Measurements from ENCODE around the gene KCNH1. TPM values are rescaled to one million over a fixed set of nuclear protein-coding genes. Genes with fewer than 3 reads are reported as not detected.

The KCNH1 gene
- total and polyA plus RNA-seq, 2 experiments from 2014 or later: 0.28 TPM; not detected in 1

DNA sequence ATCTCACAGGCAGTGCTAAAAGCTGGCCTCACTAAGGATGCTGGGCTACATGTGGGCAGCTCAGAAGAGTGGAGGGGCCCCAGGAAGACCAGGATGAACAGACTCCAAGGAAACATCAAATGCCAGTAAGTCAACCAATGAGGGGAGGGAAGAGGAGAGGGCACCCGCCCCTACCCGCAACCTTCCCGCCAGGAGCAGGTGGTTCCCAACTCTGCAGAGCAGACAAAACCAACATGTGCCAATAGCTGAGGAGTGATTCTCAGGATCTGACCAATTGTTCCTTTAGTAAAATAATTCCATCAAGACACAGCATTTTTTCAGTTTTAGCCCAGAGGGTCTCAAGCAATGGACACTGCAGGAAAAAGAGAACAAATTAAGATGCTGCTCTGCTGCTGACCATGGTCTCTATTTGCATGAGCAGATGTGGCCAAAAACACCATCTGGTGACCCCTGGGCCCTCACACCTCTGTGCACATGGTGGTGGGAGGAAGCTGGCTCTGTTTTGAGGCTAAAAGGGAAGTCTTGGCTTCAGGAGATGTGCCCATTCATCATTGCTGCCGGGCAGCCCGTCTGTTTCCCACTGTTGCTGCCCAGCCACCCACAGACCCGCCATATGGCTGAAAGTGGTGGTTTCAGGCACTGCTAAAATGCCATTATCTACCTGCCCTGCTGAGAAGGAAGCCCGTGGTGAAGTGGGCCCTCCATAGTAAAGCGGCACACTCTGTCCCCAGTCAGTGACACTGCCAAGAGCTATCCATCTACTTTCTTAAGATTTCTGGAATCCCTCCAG is 231.8 kb downstream of the KCNH1 start:
- no peaks in the 10 kb centered on the region for H3F3A ChIP-seq (replicated peaks; ENCODE audit: low read depth)
- H3K9me2 ChIP-seq (ENCODE audit: insufficient read depth): no peaks in the 10 kb centered on the region
- H3K27me3 ChIP-seq (ENCODE audit: insufficient read depth): no peaks in the 10 kb centered on the region
- Mint-ChIP-seq H3K9me3 (no peaks in the 10 kb centered on the region; the same call in 2 of the 3 replicates), H3K27ac (no peak overlapping the region), H3K36me3 (ENCODE audit: low read depth) (no peaks in the 10 kb centered on the region), H3K4me3 (no peak overlapping the region), H3K4me1 (no peaks in the 10 kb centered on the region), H3K27me3 (ENCODE audit: insufficient read depth, low read depth, poor library complexity) (peaks cover 2% of the 10 kb centered on the region)
- no peak overlapping the region for H3K4me2 ChIP-seq
- H2AFZ ChIP-seq: no peak overlapping the region
- H4K20me1 ChIP-seq (replicated peaks; ENCODE audit: insufficient read depth): no peaks in the 10 kb centered on the region
- no peaks in the 10 kb centered on the region for H3K79me2 ChIP-seq (replicated peaks; ENCODE audit: insufficient read depth)
- no peaks in the 10 kb centered on the region for H3K36me3 ChIP-seq (ENCODE audit: insufficient read depth)
- H3K4me3 ChIP-seq: no peak overlapping the region
- TF ChIP-seq, protein P1, sequence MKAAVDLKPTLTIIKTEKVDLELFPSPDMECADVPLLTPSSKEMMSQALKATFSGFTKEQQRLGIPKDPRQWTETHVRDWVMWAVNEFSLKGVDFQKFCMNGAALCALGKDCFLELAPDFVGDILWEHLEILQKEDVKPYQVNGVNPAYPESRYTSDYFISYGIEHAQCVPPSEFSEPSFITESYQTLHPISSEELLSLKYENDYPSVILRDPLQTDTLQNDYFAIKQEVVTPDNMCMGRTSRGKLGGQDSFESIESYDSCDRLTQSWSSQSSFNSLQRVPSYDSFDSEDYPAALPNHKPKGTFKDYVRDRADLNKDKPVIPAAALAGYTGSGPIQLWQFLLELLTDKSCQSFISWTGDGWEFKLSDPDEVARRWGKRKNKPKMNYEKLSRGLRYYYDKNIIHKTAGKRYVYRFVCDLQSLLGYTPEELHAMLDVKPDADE (IDR thresholded peaks at IDR 0.05): no peak
- TF ChIP-seq JUNB (IDR thresholded peaks at IDR 0.05; ENCODE audit: unreplicated experiment) (no peak), CREB1 (CRISPR knock-in tag; IDR thresholded peaks at IDR 0.05; ENCODE audit: low read depth) (no peak), EZH2 (IDR thresholded peaks at IDR 0.05; ENCODE audit: low read depth, unreplicated experiment) (no peak), POLR2AphosphoS5 (IDR thresholded peaks at IDR 0.05; ENCODE audit: low read depth) (no peak), CTCF (conservative IDR thresholded peaks at IDR 0.05; ENCODE audit: low read depth in 2 of 2) (no peak), EZH2phosphoT487 (IDR thresholded peaks at IDR 0.05; ENCODE audit: unreplicated experiment) (no peak), ZNF114 (CRISPR knock-in tag; IDR thresholded peaks at IDR 0.05) (no peak), STAT1 (IDR thresholded peaks at IDR 0.05; ENCODE audit: unreplicated experiment) (no peak), NANOG (IDR thresholded peaks at IDR 0.05; ENCODE audit: borderline replicate concordance) (no peak), ZNF331 (CRISPR knock-in tag; IDR thresholded peaks at IDR 0.05; ENCODE audit: low read depth) (no peak)
- TF ChIP-seq, protein P2, sequence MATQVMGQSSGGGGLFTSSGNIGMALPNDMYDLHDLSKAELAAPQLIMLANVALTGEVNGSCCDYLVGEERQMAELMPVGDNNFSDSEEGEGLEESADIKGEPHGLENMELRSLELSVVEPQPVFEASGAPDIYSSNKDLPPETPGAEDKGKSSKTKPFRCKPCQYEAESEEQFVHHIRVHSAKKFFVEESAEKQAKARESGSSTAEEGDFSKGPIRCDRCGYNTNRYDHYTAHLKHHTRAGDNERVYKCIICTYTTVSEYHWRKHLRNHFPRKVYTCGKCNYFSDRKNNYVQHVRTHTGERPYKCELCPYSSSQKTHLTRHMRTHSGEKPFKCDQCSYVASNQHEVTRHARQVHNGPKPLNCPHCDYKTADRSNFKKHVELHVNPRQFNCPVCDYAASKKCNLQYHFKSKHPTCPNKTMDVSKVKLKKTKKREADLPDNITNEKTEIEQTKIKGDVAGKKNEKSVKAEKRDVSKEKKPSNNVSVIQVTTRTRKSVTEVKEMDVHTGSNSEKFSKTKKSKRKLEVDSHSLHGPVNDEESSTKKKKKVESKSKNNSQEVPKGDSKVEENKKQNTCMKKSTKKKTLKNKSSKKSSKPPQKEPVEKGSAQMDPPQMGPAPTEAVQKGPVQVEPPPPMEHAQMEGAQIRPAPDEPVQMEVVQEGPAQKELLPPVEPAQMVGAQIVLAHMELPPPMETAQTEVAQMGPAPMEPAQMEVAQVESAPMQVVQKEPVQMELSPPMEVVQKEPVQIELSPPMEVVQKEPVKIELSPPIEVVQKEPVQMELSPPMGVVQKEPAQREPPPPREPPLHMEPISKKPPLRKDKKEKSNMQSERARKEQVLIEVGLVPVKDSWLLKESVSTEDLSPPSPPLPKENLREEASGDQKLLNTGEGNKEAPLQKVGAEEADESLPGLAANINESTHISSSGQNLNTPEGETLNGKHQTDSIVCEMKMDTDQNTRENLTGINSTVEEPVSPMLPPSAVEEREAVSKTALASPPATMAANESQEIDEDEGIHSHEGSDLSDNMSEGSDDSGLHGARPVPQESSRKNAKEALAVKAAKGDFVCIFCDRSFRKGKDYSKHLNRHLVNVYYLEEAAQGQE (IDR thresholded peaks at IDR 0.05; ENCODE audit: unreplicated experiment): no peak
- TF ChIP-seq, protein P3, sequence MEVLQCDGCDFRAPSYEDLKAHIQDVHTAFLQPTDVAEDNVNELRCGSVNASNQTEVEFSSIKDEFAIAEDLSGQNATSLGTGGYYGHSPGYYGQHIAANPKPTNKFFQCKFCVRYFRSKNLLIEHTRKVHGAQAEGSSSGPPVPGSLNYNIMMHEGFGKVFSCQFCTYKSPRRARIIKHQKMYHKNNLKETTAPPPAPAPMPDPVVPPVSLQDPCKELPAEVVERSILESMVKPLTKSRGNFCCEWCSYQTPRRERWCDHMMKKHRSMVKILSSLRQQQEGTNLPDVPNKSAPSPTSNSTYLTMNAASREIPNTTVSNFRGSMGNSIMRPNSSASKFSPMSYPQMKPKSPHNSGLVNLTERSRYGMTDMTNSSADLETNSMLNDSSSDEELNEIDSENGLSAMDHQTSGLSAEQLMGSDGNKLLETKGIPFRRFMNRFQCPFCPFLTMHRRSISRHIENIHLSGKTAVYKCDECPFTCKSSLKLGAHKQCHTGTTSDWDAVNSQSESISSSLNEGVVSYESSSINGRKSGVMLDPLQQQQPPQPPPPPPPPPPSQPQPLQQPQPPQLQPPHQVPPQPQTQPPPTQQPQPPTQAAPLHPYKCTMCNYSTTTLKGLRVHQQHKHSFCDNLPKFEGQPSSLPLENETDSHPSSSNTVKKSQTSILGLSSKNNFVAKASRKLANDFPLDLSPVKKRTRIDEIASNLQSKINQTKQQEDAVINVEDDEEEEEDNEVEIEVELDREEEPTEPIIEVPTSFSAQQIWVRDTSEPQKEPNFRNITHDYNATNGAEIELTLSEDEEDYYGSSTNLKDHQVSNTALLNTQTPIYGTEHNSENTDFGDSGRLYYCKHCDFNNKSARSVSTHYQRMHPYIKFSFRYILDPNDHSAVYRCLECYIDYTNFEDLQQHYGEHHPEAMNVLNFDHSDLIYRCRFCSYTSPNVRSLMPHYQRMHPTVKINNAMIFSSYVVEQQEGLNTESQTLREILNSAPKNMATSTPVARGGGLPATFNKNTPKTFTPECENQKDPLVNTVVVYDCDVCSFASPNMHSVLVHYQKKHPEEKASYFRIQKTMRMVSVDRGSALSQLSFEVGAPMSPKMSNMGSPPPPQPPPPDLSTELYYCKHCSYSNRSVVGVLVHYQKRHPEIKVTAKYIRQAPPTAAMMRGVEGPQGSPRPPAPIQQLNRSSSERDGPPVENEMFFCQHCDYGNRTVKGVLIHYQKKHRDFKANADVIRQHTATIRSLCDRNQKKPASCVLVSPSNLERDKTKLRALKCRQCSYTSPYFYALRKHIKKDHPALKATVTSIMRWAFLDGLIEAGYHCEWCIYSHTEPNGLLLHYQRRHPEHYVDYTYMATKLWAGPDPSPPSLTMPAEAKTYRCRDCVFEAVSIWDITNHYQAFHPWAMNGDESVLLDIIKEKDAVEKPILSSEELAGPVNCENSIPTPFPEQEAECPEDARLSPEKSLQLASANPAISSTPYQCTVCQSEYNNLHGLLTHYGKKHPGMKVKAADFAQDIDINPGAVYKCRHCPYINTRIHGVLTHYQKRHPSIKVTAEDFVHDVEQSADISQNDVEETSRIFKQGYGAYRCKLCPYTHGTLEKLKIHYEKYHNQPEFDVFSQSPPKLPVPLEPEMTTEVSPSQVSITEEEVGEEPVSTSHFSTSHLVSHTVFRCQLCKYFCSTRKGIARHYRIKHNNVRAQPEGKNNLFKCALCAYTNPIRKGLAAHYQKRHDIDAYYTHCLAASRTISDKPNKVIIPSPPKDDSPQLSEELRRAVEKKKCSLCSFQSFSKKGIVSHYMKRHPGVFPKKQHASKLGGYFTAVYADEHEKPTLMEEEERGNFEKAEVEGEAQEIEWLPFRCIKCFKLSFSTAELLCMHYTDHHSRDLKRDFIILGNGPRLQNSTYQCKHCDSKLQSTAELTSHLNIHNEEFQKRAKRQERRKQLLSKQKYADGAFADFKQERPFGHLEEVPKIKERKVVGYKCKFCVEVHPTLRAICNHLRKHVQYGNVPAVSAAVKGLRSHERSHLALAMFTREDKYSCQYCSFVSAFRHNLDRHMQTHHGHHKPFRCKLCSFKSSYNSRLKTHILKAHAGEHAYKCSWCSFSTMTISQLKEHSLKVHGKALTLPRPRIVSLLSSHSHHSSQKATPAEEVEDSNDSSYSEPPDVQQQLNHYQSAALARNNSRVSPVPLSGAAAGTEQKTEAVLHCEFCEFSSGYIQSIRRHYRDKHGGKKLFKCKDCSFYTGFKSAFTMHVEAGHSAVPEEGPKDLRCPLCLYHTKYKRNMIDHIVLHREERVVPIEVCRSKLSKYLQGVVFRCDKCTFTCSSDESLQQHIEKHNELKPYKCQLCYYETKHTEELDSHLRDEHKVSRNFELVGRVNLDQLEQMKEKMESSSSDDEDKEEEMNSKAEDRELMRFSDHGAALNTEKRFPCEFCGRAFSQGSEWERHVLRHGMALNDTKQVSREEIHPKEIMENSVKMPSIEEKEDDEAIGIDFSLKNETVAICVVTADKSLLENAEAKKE (CRISPR knock-in tag; IDR thresholded peaks at IDR 0.05): no peak
- no peak for DNase-seq (ENCODE audit: low spot score)
- no peak for ATAC-seq
- no peak overlapping the region for H3K27ac ChIP-seq (ENCODE audit: low read depth)
- H3K4me1 ChIP-seq (ENCODE audit: insufficient read depth): no peaks in the 10 kb centered on the region

Measured in GM23338 (cell line).